Epithelial cell of esophagus (primary cell): ENCODE measurements around the gene CACNA1D.
A peak's percentile ranks its signal among the peaks of the same experiment; 100 is the strongest.
"Not testable (repeated sequence)": the region's sequence is repeated elsewhere in the genome, so short reads cannot be mapped to it uniquely, and the experiment has no call there.

ENCODE experiments used
- DNase-seq: peaks from one replicate; pipeline ENCODE4 v3.0.0; 2010; ENCODE audit warnings: low read depth
- H3K4me3 ChIP-seq: 2 replicates; pipeline ENCODE4 v1.5.1; 2011; ENCODE audit warnings: mild to moderate bottlenecking, low read length, control low read depth
- CTCF ChIP-seq: IDR thresholded peaks from 2 replicates; pipeline ENCODE4 v1.5.1; 2011; ENCODE audit warnings: low read depth, mild to moderate bottlenecking, low read length, control low read depth, inconsistent platforms; ENCODE audit not compliant: insufficient read depth; ENCODE audit errors: missing control alignments

The CACNA1D gene

GRCh38 chr3:53570081-53570480, 75.7 kb downstream of the CACNA1D start:
- no peak for DNase-seq
- TF ChIP-seq CTCF = no peak

GRCh38 chr3:53570709-53571108, 76.3 kb downstream of the CACNA1D start:
- no peak overlapping the region for H3K4me3 ChIP-seq
- no peak for TF ChIP-seq CTCF
- peak; percentile 62 for DNase-seq

More at GRCh38 chr3:53570081-53570480, 75.7 kb downstream of the CACNA1D start:
- H3K4me3 ChIP-seq = no peak overlapping the region

- no peak for TF ChIP-seq CTCF
- DNase-seq = peak; percentile 52
- H3K4me3 ChIP-seq = no peak overlapping the region
Measured at GRCh38 chr3:53571264-53571663, 76.9 kb downstream of the CACNA1D start.

GRCh38 chr3:53572184-53572583, 77.8 kb downstream of the CACNA1D start:
- H3K4me3 ChIP-seq, DNase-seq: not testable (repeated sequence)

- TF ChIP-seq CTCF = no peak
- H3K4me3 ChIP-seq = no peak overlapping the region
- DNase-seq = no peak
Measured at GRCh38 chr3:53577506-53577905, 83.1 kb downstream of the CACNA1D start.

- no peak for TF ChIP-seq CTCF
- DNase-seq = no peak
Measured at GRCh38 chr3:53579636-53580035, 85.2 kb downstream of the CACNA1D start.

GRCh38 chr3:53581671-53582070, 87.3 kb downstream of the CACNA1D start:
- H3K4me3 ChIP-seq = no peak overlapping the region
- no peak for TF ChIP-seq CTCF
- no peak for DNase-seq

More at GRCh38 chr3:53579636-53580035, 85.2 kb downstream of the CACNA1D start:
- no peak overlapping the region for H3K4me3 ChIP-seq
